NOMO-1 treated with dmso at 0.1 percent for 144 hours (cell line): Measurements from ENCODE around the gene PEX16.

Experiments used
- DNase-seq: peaks from one replicate; lab custom pipeline; 2025; ENCODE audit not compliant: unreplicated experiment; lab: John Stamatoyannopoulos, UW

The PEX16 gene

DNA sequence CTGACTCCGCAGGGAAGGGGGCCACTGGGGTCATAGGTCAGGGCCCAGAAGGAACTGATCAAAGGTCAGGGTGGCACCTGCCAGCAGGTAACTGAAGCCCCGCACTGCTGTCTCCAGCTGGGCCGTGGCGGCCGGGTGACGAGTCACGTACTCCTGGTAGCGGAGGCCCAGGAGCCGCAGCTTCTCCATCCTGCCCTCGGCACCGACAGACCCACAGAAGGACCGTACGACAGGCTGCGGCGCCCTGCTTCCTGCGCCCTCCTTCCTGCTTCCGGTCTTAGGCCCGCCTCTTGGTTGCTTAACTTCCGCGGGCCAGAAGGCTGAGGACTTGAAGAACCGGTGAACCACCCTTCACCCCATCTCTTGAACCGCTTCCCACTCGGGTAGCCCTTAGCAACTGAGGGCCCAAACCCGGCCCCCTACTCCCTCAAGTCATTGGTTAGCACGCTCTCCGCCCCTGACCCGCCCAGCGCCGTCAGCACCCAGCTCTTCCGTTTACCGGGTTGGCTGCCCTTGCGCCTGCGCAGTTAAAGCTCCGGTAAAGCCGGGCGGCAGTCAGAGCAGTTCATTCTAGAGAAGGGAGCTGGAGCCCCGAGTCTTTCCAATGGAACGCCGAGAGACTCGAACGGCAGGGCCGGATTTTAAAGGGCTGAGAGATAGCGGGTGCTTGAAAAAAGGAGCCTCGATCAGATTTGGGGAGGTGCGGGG is at the start of gene PEX16:
Gene PEX16, minus strand, starts transcription at position 255 of the 708 bp plus-strand sequence. Its CDS starts 66 bp downstream, at position 189.
- peak; percentile 99 for DNase-seq

DNA sequence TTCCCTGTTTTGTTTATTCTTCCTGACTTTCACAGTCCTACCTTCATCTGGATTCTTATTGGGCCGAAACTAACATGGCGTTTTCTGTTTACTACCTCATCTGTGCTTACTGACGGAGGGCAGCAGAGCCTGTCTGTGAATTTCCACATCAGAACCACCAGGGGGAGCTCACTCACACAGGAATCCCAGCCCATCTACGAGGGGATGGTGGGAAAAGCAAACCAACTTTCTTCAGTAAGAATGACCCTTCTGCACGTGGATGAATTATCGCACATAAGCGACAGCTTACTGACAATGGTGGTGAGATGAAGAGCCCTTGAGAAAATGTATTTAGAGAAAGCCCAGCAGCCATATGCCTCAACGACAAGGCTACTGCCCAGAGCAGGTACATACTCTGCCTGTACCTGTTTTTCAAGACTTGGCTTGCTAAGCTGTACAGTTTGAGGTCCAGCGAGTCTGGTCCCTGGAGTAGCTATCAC is 47.3 kb upstream of the PEX16 start:
- no peak for DNase-seq

DNA sequence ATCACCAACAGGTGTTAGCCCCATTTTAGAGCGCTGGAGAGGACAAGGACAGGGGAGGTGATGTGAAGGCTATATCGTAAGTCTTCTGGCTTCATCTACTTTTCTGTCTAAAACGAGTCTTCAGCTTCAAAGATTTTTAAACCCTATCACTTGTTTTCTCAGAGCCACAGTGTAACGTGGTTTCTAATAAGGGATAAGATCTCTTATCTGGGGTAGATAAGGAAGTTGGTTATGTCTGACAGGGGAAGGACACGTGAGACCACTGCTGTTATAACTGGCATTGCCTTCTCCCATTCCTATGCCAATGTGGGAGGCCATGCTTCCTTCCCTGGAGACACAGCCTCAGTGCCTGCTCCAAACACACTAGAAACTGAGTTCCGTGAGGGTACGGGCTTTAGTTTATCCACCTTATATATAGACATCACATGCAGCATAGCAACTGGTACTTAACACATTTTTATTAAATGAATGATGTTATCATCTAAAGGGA is 44.1 kb upstream of the PEX16 start:
- no peak for DNase-seq

DNA sequence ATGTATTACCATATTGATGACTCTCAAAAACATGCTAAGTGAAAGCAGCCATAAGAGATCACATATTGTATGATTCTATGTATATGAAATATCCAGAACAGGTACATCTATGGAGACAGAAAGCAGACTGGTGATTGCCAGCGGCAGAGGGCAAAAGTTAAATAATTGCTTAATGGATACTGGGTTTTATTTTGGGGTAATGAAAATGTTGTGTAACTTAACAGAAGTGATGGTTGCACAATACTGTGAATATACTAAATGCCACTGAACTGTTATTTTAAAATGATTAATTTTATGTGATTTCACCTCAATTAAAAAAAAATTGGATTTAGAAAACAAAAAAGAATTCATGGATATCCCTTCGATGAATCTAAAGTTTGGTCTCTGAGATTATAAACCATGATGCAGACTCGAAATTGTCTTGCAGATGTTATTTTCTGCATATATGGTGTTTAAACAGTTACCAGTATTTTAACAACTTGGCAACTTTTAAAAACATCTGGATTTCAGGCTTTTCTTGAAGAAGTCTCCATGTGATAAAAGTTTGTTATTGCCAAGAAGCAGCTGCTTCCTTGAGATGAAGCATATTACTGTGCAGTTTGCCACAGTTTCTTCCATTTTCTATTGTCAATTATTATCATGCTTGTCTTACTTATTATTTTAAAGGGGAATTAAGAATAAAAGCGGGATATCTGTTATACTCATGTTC is 42.9 kb upstream of the PEX16 start:
- no peak for DNase-seq

DNA sequence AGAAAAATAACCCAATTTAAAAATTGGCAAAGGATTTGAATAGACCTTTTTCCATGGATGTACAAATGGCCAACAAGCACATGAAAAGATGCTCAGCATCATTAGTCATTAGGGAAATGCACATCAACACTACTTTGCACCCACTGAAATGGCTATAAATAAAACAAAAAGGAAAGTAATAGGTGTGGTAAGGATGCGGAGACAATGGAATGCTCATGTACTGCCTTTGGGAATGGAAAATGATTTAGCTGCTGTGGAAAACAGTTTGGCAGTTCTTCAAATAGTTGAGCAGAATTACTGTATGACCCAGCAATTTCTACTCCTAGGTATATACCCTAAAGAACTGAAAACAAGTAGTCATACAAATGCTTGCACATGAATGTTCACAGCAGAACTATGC is 42.2 kb upstream of the PEX16 start:
- DNase-seq, result no peak

DNA sequence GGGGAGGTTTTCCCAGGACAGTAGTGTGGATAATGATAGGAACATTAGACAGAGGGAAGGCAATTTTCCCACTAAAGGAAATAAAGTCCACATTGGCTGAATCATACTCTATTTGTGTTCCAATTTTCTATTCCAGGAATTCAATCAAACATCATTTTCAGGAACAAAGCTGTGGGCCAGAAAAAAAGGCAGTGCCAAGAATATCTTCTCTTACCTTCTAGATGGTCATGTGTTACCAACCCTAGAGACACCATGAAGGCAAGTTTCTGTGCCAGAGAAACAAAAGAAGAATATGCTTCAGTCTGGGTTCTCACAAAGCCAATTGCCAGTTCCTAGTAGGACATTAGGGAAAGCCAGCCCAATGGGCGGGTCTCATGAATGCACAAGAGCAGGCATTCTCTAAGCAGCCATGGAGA is 32.3 kb upstream of the PEX16 start:
- DNase-seq, result no peak

DNA sequence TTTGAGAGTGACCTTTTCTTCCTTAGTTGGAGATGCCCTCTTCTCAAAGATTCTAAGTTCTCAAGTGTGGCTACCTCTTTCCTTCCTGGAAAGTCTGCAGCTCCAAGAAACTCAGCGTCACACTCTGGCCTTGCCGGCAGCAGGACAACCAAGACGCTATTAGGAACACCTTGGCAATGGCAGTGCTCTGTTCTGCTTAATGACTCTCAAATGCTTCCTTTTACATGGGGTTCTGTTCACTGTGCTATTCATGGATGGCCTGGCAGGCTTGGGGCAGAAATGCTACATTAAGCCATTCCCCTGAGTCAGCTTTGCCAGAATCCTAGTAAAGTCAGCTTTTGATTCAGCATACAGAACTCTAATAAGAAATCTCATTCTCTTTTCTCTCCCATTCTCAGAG is 30.7 kb upstream of the PEX16 start:
- no peak for DNase-seq

DNA sequence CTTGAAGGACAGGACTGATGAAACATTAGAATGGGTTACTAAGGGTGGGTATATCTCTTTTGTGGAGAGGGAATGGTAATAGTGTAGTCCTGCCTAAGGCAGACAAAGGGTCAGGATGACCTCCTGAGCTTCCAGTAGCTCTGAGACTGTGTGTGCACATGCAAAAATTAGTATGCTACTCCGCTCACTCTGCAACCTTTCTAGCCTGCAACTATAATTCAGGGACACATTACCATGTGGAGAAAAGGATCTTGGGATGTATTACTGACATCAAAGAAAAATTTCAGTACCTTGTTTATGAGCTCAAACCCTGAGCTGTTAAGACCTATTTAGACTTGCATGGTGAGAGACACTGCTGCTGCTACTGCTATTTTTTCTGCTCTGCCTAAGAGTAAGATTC is 30.2 kb upstream of the PEX16 start:
- no peak for DNase-seq

DNA sequence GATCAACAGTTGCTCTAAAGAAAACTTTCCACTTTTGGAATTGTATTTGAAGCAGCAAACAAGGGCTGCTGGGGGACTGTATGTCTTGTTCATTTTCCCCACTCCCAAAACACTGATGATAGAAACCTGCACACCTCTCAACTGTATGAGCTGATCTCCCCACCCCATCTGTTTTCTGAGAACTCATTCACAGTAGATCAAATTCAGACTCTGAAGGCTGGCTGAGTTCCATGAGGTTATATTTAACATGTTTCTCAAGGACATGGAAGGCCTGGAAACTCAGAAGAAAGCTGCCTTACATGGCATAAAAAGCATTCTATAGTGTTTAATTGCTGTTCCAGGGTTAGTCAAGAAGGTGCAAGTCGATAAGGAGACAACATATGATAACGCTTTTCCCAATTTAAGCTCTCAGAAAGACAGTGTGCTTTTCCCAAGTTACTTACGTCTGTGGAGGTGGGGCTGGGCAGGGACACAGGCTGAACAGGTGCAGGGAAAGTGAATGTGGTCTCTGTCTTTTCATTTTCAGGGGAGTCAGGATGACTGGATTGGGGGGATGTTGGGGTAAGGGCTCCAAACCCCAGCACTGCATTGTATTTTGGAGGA is 27.8 kb upstream of the PEX16 start:
- no peak for DNase-seq

DNA sequence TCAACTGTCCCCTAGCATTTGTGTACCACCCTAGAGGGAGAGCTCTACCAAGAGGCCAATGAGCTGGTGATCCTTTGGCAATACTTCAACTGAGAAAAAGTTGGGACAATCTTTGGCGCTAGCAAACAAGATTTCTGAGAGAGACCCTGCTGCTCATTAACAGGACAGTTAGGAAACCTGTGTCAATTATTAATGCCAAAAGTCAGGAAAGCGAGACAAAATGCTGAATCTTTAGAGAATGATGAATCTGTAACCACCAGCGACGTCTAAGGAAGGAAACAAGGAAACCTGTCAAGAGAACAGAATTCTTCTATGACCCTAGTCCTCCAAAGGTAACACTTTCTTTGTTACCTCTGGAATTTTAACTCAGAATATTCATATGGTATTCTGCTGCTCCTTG is 24.7 kb upstream of the PEX16 start:
- DNase-seq, result no peak

DNA sequence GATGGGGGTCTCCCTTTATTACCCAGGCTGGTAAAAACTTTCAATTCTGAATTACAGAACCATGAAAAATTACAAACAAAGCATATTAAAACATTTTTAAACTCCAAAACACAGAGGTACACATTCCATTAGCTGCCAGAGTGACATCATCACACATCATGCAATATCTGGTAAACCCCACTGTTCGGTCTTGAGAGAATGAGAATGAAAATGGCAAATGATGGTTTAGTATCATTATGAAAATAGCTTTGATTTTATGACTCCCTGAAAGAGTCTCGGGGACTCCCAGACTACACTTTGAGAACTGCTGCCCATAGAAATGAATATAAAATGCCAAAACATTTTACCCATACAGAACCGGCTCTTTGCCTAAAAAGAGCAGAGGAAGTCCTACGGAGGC is 23.6 kb upstream of the PEX16 start:
- no peak for DNase-seq

DNA sequence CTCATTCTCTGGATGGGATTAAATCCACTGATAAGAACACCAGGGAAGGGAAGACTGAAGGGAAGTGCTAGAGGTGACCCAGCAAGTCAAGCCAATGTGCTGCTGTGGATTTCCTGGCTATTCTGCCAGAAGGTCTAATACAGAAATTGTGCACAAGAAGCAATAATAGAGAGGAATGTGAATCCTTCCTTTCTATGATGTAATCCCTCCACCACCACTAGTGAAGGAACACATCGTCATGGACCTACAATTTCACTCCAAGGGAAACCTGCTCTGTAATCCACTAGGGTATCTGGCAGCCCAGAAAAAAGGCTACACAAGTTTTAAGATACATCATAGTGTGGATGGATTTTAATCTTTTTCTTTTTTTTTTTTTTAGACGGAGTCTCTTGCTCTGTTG is 22.2 kb upstream of the PEX16 start:
- DNase-seq, result no peak

DNA sequence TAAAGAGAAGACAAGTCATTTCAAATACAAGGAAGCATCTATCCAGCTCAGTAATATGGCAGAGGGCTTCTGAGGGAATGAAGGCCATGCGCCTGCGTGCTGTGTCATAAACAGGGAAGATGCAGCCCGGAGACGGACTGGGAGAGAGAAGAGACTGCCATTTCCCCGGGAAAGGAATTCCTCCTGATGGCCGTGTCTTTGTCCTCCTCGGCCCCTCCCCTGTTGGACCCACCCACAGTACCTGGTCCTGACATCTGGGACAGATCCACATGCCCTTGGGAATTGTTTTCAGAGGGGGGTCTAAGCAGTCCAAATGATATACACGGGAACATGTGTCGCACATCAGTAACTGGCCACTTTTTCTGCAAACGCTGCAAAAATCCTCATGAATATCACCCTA is 20.2 kb upstream of the PEX16 start:
- DNase-seq, result no peak

DNA sequence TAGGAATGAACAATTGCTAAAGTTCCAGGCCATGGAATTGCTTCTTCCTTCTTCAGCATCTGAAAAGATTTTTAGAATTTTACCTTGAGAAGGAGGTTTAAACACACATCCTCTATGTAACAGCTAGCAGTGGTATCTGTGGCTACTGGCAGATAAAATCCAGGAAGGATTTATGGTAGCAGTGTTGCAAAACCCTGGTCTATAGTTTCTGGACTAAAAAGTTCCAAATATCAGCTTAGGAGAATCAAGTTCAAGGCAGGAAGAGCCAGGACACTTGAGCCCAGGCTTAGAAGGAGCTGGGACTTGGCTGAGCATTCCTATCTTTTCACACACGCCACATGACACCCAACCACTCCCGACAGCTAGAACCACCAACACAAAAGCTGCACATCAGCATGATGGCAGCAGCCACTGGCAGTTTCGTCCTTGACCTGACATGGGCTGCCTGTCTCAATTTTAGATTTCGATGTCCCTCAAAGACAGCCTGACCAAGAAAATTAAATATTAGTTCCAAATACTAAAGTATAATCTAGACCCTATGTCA is 18.9 kb upstream of the PEX16 start:
- DNase-seq, result no peak

DNA sequence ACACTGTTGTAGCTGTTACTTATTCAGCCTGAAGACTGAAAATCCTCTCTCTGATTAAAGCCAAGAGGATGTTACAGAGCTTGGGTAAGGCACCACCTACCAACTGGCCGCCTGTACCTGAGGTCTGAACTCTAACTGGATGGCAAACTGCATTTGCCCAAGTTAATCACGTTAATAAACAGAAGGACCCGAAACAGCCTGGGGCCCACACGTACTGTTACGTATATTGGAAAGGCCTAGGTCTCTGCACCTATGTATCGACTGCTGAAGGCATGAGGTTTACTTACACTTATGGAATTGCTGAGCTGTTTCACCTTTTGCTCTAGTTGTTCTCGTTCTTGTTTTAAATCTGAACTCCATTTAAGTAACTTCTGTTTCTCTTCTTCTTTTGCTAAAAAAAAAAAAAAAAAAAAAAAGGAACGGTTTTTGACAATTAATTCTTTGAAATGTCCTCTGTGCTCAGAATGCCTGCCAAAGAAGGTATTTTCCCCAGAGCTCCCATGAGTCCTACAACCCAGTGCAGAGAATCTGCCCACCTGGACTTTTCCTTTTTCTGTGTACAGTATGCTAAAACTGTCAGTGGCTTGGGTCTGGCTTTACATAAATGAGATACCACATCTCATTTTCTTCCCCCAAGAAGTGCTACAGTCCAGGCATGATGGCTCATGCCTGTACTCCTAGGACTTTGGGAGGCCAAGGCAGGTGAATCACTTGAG is 17.8 kb upstream of the PEX16 start:
- no peak for DNase-seq

DNA sequence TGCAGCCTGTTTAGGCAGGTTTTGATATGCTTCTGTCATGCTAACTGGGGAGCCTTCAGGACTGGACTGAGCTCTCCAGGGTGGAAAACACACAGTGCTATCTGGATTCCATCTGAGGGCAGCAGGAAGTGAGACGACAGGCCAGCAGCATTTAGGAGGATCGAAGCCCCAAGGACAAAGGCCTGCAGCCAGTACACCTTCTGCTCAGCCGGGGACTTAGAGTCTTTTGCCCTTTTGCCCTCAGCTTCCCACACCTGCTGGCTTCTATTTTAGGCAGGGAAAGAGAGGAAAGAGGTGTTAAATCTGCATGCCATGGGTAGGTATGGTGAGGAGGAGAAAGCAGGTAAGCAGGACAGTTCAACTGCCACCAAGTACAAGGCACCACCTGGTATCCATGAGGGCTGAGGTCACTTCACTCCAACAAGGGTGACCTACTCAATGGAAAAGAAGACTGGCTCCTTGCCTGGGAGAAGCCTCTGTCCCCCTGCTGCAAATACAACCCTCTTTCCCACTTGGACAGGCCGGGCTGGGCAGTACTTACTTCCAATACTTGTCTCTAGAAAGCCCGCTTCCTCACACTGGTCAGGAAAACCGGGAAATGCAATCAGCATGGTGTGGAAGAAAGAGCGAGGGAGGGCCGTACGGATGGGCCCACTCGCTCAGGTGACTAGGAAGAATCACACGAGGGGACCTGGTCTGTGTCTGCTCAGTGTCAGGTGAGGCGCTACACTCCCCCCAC is 17.1 kb upstream of the PEX16 start:
- no peak for DNase-seq

DNA sequence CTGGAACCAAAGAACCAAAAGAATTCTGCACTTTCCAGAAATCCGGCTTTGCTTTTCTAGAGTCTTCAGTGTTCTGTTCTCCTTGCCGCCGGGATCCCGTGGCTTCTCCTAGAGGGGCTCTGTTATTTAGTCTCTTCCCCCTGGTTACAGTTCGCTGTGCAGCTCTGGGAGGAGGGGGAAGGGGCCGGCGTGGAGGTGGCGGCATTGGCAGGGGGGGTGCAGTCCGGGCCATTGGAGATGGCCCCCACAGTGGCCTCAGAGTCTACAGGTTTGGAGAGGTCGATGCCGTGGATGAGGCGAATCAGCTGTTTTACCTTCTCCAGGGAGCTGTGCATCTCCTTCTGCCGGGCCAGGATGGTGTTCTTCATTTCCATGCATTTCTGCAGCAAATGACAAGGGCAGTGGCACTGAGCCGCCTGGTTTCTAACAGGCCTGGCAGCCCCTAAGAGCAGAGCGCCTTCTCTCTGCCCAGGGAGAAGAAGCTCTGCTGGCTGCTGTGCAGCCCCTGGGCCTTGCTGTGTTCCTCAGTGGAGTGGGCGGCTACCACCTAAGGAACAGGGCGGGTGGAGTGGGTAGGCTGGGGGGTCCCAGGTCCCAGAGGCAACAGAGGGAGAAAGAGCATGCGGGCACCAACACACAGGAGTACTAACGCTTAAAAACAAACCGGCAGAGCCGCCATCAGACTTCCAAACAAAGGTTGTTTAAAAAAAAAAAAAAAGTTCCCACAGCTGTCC is 16.3 kb upstream of the PEX16 start:
- no peak for DNase-seq

DNA sequence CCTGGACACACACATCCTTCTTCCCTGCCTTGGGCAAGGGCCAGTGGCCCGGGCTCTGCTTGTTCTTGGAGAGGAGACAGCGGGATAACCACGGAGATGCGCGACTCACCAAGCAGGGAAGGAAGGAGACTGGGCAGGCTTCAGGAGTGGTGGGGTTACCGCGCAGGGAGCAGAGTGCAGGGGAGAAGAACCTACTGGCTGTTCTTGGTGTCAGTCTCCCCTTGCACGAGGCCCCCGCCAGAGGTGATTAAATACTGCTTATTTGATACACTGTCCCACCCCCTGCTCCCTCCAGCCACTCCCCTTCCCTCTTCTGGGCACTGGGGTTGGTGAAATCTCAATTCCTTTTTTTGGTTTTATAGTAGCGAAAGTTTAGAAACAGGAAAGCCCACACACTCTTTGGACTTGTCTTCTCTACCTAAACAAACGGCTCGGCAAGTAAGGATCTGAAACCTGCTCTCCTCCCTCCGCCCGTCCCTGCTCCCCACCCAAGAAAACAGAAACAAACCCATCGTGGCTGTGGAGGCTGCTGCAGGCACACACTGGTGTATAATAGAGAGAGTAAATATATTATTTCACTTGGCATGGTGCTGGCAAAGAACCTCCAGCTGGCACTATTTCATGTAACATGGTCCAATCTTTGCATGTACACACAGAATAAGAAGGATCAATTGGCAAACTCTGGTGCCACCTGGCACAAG is 15.6 kb upstream of the PEX16 start:
- DNase-seq, result peak; percentile 93

DNA sequence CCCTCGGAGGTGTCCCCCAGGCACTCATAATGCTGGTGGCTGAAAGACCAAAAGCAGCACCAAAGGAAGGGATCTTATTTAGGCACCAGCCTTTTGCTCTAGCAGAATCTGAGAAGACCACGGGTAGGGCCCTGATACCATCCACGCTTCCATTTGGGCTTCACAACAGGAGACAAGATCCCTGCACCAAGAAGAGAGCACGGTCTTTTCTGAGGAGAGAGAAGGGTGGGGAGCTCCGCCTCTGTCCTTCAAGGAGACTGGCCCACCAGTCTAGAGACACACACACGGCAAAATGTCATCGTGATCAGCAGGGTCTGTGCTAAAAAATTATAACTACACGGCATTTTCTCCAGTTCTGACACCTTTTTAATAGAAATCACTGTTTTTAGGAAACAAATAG is 14.5 kb upstream of the PEX16 start:
- DNase-seq, result no peak
